Measurements from ENCODE around the gene LRRC74A. TPM values are rescaled to one million over a fixed set of nuclear protein-coding genes. Genes with fewer than 3 reads are reported as not detected.
"Not testable (repeated sequence)": the region's sequence is repeated elsewhere in the genome, so short reads cannot be mapped to it uniquely, and the experiment has no call there.

Gene LRRC74A
- total and polyA plus RNA-seq, 2 experiments from 2014 or later = not detected

DNA sequence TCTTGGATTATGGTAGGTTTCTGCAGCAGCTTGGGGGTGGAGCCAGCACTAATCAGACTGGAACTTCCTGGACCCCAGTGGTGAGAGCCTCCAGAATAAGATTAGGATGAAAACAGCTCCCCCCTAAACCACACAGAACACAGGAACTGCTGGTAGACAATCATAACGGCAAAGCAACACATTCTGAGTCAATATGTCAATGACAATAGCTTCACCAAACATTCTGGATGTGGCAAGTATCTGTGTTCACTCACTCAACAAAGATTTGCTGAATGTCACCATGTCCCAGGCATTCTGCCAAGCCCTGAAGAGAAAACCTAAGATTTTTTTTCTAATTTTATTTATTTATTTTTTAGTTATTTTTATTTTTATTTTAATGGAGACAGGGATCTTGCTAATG lies 65.2 kb downstream of the LRRC74A start (continued):
- no peak for TF ChIP-seq JUNB (IDR thresholded peaks at IDR 0.05; ENCODE audit: unreplicated experiment)

DNA sequence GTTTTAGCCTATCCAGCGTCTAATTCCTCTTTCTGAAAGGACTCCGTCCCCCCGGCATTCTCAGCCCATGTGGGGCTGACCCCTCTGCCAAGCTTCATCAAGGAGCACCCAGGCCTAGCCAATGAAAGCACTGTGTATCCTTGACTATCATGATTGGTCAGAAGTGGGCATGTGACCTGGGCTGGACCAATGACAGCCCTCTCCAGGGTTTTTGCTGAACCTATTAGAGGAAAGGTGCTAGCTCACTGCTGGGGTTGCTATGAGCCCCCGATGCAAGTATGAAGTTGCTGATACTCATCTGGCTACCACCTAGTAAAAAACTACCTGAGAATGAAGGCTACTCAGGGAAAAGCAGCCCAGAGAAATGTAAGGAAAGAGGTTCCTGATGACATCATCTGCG lies 68.1 kb downstream of the LRRC74A start:
- Histone ChIP-seq H3K4me2 (no peak overlapping the region), H3K9me2 (ENCODE audit: insufficient read depth) (peaks cover 6% of the 10 kb centered on the region; the same call in 1 of the 2 replicates), H4K20me1 (replicated peaks; ENCODE audit: insufficient read depth) (no peaks in the 10 kb centered on the region), H3K27me3 (ENCODE audit: insufficient read depth) (no peaks in the 10 kb centered on the region), H3K36me3 (ENCODE audit: insufficient read depth) (no peaks in the 10 kb centered on the region), H3K27ac (ENCODE audit: low read depth) (no peak overlapping the region), H3K4me1 (ENCODE audit: insufficient read depth) (no peaks in the 10 kb centered on the region), H3K79me2 (replicated peaks; ENCODE audit: insufficient read depth) (no peaks in the 10 kb centered on the region), H3K4me3 (no peak overlapping the region), H2AFZ (peak overlapping the region; percentile 40), H3F3A (replicated peaks; ENCODE audit: low read depth) (no peaks in the 10 kb centered on the region)
- H3K4me3 Mint-ChIP-seq = no peak overlapping the region
- DNase-seq (ENCODE audit: low spot score) (peak; percentile 35), ATAC-seq (peak; percentile 37; the same call in 2 of the 3 replicates)
- H3K27ac Mint-ChIP-seq = no peak overlapping the region
- TF ChIP-seq EZH2 (IDR thresholded peaks at IDR 0.05; ENCODE audit: low read depth, unreplicated experiment) (no peak), EZH2phosphoT487 (IDR thresholded peaks at IDR 0.05; ENCODE audit: unreplicated experiment) (no peak), ZNF331 (CRISPR knock-in tag; IDR thresholded peaks at IDR 0.05; ENCODE audit: low read depth) (no peak), ZNF114 (CRISPR knock-in tag; IDR thresholded peaks at IDR 0.05) (no peak), POLR2AphosphoS5 (IDR thresholded peaks at IDR 0.05; ENCODE audit: low read depth) (no peak), STAT1 (IDR thresholded peaks at IDR 0.05; ENCODE audit: unreplicated experiment) (no peak), CREB1 (CRISPR knock-in tag; IDR thresholded peaks at IDR 0.05; ENCODE audit: low read depth) (no peak), NANOG (IDR thresholded peaks at IDR 0.05; ENCODE audit: borderline replicate concordance) (no peak), JUNB (IDR thresholded peaks at IDR 0.05; ENCODE audit: unreplicated experiment) (no peak)
- TF ChIP-seq, protein P1, sequence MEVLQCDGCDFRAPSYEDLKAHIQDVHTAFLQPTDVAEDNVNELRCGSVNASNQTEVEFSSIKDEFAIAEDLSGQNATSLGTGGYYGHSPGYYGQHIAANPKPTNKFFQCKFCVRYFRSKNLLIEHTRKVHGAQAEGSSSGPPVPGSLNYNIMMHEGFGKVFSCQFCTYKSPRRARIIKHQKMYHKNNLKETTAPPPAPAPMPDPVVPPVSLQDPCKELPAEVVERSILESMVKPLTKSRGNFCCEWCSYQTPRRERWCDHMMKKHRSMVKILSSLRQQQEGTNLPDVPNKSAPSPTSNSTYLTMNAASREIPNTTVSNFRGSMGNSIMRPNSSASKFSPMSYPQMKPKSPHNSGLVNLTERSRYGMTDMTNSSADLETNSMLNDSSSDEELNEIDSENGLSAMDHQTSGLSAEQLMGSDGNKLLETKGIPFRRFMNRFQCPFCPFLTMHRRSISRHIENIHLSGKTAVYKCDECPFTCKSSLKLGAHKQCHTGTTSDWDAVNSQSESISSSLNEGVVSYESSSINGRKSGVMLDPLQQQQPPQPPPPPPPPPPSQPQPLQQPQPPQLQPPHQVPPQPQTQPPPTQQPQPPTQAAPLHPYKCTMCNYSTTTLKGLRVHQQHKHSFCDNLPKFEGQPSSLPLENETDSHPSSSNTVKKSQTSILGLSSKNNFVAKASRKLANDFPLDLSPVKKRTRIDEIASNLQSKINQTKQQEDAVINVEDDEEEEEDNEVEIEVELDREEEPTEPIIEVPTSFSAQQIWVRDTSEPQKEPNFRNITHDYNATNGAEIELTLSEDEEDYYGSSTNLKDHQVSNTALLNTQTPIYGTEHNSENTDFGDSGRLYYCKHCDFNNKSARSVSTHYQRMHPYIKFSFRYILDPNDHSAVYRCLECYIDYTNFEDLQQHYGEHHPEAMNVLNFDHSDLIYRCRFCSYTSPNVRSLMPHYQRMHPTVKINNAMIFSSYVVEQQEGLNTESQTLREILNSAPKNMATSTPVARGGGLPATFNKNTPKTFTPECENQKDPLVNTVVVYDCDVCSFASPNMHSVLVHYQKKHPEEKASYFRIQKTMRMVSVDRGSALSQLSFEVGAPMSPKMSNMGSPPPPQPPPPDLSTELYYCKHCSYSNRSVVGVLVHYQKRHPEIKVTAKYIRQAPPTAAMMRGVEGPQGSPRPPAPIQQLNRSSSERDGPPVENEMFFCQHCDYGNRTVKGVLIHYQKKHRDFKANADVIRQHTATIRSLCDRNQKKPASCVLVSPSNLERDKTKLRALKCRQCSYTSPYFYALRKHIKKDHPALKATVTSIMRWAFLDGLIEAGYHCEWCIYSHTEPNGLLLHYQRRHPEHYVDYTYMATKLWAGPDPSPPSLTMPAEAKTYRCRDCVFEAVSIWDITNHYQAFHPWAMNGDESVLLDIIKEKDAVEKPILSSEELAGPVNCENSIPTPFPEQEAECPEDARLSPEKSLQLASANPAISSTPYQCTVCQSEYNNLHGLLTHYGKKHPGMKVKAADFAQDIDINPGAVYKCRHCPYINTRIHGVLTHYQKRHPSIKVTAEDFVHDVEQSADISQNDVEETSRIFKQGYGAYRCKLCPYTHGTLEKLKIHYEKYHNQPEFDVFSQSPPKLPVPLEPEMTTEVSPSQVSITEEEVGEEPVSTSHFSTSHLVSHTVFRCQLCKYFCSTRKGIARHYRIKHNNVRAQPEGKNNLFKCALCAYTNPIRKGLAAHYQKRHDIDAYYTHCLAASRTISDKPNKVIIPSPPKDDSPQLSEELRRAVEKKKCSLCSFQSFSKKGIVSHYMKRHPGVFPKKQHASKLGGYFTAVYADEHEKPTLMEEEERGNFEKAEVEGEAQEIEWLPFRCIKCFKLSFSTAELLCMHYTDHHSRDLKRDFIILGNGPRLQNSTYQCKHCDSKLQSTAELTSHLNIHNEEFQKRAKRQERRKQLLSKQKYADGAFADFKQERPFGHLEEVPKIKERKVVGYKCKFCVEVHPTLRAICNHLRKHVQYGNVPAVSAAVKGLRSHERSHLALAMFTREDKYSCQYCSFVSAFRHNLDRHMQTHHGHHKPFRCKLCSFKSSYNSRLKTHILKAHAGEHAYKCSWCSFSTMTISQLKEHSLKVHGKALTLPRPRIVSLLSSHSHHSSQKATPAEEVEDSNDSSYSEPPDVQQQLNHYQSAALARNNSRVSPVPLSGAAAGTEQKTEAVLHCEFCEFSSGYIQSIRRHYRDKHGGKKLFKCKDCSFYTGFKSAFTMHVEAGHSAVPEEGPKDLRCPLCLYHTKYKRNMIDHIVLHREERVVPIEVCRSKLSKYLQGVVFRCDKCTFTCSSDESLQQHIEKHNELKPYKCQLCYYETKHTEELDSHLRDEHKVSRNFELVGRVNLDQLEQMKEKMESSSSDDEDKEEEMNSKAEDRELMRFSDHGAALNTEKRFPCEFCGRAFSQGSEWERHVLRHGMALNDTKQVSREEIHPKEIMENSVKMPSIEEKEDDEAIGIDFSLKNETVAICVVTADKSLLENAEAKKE (CRISPR knock-in tag; IDR thresholded peaks at IDR 0.05) = no peak
- TF ChIP-seq, protein P2, sequence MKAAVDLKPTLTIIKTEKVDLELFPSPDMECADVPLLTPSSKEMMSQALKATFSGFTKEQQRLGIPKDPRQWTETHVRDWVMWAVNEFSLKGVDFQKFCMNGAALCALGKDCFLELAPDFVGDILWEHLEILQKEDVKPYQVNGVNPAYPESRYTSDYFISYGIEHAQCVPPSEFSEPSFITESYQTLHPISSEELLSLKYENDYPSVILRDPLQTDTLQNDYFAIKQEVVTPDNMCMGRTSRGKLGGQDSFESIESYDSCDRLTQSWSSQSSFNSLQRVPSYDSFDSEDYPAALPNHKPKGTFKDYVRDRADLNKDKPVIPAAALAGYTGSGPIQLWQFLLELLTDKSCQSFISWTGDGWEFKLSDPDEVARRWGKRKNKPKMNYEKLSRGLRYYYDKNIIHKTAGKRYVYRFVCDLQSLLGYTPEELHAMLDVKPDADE (IDR thresholded peaks at IDR 0.05) = no peak
- TF ChIP-seq, protein P3, sequence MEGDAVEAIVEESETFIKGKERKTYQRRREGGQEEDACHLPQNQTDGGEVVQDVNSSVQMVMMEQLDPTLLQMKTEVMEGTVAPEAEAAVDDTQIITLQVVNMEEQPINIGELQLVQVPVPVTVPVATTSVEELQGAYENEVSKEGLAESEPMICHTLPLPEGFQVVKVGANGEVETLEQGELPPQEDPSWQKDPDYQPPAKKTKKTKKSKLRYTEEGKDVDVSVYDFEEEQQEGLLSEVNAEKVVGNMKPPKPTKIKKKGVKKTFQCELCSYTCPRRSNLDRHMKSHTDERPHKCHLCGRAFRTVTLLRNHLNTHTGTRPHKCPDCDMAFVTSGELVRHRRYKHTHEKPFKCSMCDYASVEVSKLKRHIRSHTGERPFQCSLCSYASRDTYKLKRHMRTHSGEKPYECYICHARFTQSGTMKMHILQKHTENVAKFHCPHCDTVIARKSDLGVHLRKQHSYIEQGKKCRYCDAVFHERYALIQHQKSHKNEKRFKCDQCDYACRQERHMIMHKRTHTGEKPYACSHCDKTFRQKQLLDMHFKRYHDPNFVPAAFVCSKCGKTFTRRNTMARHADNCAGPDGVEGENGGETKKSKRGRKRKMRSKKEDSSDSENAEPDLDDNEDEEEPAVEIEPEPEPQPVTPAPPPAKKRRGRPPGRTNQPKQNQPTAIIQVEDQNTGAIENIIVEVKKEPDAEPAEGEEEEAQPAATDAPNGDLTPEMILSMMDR (conservative IDR thresholded peaks at IDR 0.05; ENCODE audit: low read depth in 2 of 2) = no peak
- H3K36me3 Mint-ChIP-seq (ENCODE audit: low read depth) = 0 out of 3 replicates have a peak, but pooled peaks cover 1% of the 10 kb centered on the region
- peaks cover 2% of the 10 kb centered on the region for H3K27me3 Mint-ChIP-seq (ENCODE audit: insufficient read depth, low read depth, poor library complexity)
- H3K4me1 Mint-ChIP-seq = no peaks in the 10 kb centered on the region
- H3K9me3 Mint-ChIP-seq = peaks cover 15% of the 10 kb centered on the region

DNA sequence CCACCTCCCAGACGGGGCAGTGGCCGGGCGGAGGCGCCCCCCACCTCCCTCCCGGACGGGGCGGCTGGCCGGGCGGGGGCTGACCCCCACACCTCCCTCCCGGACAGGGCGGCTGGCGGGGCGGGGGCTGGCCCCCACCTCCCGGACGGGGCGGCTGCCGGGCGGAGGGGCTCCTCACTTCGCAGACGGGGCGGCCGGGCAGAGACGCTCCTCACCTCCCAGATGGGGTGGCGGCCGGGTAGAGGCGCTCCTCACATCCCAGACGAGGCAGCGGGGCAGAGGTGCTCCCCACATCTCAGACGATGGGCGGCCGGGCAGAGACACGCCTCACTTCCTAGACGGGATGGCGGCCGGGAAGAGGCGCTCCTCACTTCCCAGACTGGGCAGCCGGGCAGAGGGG lies 71.8 kb downstream of the LRRC74A start:
- not testable (repeated sequence) for H3K4me1 Mint-ChIP-seq; H3K4me3 Mint-ChIP-seq; H3K4me1 ChIP-seq (ENCODE audit: insufficient read depth)

More for the DNA sequence above, 71.8 kb downstream of the LRRC74A start:
- not testable (repeated sequence) for H3K4me3 ChIP-seq; H3K36me3 ChIP-seq (ENCODE audit: insufficient read depth); H3K9me2 ChIP-seq (ENCODE audit: insufficient read depth); H4K20me1 ChIP-seq (replicated peaks; ENCODE audit: insufficient read depth); H3K27ac Mint-ChIP-seq; H3K79me2 ChIP-seq (replicated peaks; ENCODE audit: insufficient read depth); H3K27me3 ChIP-seq (ENCODE audit: insufficient read depth); DNase-seq (ENCODE audit: low spot score); H3K4me2 ChIP-seq; H3F3A ChIP-seq (replicated peaks; ENCODE audit: low read depth); H2AFZ ChIP-seq; H3K27ac ChIP-seq (ENCODE audit: low read depth); ATAC-seq; H3K36me3 Mint-ChIP-seq (ENCODE audit: low read depth)
- H3K27me3 Mint-ChIP-seq (ENCODE audit: insufficient read depth, low read depth, poor library complexity) = peaks cover 14% of the 10 kb centered on the region
- peaks cover 24% of the 10 kb centered on the region for H3K9me3 Mint-ChIP-seq
